HS-27A (cell line): ENCODE results near the gene HTRA3.

Experiments
- DNase-seq: peaks from one replicate; pipeline ENCODE4 v3.0.0-alpha.2; 2012; ENCODE audit warnings: low read depth, missing footprints

HTRA3 gene

GRCh38 chr4:8247047-8247930 is 22.3 kb upstream of the HTRA3 start:
- DNase-seq = no peak

GRCh38 chr4:8248091-8248490 is 21.5 kb upstream of the HTRA3 start:
- DNase-seq = no peak

GRCh38 chr4:8250227-8250626 is 19.3 kb upstream of the HTRA3 start:
- DNase-seq = no peak

GRCh38 chr4:8250637-8251036 is 18.9 kb upstream of the HTRA3 start:
- no peak for DNase-seq

- no peak for DNase-seq
Measured at GRCh38 chr4:8251110-8251883, 18.3 kb upstream of the HTRA3 start.

- no peak for DNase-seq
Measured at GRCh38 chr4:8252301-8253173, 17.0 kb upstream of the HTRA3 start.

- DNase-seq = no peak
Measured at GRCh38 chr4:8254076-8254475, 15.5 kb upstream of the HTRA3 start.

- no peak for DNase-seq
Measured at GRCh38 chr4:8255698-8256441, 13.7 kb upstream of the HTRA3 start.

GRCh38 chr4:8257854-8258253 is 11.7 kb upstream of the HTRA3 start:
- DNase-seq = no peak

GRCh38 chr4:8258552-8259212 is 10.9 kb upstream of the HTRA3 start:
- no peak for DNase-seq

- DNase-seq = no peak
Measured at GRCh38 chr4:8259743-8260430, 9.7 kb upstream of the HTRA3 start.

- DNase-seq = no peak
Measured at GRCh38 chr4:8260656-8261111, 8.9 kb upstream of the HTRA3 start.

GRCh38 chr4:8261851-8262535 is 7.6 kb upstream of the HTRA3 start:
- DNase-seq = no peak

- DNase-seq = no peak
Measured at GRCh38 chr4:8262637-8263322, 6.8 kb upstream of the HTRA3 start.

GRCh38 chr4:8263397-8263796 is 6.2 kb upstream of the HTRA3 start:
- no peak for DNase-seq

GRCh38 chr4:8264106-8264505 is 5.4 kb upstream of the HTRA3 start:
- no peak for DNase-seq

- DNase-seq = no peak
Measured at GRCh38 chr4:8265171-8265929, 4.2 kb upstream of the HTRA3 start.

- no peak for DNase-seq
Measured at GRCh38 chr4:8266088-8266487, 3.5 kb upstream of the HTRA3 start.
